ENCODE results near the gene MXD3.
"Not testable (repeated sequence)": the region's sequence is repeated elsewhere in the genome, so short reads cannot be mapped to it uniquely, and the experiment has no call there.

Gene MXD3, protein sequence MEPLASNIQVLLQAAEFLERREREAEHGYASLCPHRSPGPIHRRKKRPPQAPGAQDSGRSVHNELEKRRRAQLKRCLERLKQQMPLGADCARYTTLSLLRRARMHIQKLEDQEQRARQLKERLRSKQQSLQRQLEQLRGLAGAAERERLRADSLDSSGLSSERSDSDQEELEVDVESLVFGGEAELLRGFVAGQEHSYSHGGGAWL

GRCh38 chr5:177311723-177312648 is at the start of gene MXD3:
MXD3 (minus strand) TSS chr5:177311898; CDS start chr5:177311830, 68 bp downstream.
- peak; percentile 97 for DNase-seq

DNA sequence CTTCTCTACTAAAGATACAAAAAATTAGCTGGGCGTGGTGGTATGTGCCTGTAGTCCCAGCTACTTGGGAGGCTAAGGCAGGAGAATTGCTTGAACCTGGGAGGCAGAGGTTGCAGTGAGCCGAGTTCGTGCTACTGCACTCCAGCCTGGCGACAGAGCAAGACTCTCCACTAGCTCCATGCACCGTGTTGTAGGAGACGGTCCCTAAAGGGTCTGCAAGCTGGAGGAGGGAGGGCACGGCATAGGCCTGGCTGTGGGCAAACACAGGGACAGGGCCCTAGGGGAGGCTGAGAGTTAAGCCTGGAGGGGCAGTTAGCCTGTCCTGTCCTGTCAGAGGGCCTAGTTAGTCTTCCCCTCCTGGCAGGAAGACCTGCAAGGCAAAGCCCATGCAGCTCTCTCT is 49.0 kb upstream of the MXD3 start:
- DNase-seq, result not testable (repeated sequence)

- DNase-seq, result no peak
Observed at GRCh38 chr5:177359860-177360259, 48.2 kb upstream of the MXD3 start.

- no peak for DNase-seq
Observed at GRCh38 chr5:177359451-177359851, 47.8 kb upstream of the MXD3 start.

- no peak for DNase-seq
Observed at GRCh38 chr5:177358370-177358819, 46.7 kb upstream of the MXD3 start.

DNA sequence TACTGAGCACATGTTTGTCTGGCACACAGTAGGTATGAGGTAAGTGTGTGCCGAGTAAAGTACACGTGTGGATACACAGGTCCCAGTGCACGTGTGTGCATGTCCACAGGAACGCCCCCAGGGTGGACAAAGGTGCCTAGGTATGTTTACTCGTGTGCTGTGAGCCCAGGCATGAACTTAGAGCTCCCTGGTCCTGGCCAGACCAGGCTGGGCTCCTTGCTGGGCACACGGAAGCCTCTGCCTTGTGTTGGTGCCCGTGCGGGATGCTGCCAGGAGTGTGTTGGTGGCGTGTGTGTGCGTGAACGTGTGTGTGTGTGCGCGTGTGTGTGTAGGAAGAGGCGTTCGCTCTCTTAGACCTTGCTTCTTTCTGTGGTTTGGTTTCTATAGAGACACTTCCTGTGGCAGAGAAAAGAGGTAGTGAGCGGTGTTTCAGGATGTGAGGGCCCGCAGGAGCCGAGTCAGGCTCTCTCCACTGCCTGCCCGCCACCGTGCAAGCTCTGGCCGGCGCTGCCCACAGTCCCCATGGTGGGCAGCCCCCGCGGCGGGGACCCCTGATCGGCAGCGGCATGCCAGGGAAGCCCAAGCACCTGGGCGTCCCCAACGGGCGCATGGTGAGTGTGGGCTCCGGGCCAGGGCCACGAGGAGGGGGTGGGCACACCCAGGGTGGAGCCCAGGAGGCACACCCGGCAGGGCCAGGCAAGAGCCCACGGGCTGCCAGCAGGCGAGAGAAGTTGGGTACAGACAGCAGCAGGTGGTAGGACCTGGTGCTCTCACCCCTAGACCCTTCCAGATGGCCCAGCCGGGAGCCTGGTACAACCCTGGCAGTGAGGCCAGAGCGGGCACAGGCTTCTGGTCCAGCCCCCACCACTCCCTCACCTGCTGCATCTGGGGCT is 46.0 kb upstream of the MXD3 start, which contains the start of gene RGS14:
RGS14 (plus strand) TSS at position 466 of the 893 bp plus-strand sequence; CDS start at position 567, 101 bp downstream.
- DNase-seq, result peak; percentile 64

DNA sequence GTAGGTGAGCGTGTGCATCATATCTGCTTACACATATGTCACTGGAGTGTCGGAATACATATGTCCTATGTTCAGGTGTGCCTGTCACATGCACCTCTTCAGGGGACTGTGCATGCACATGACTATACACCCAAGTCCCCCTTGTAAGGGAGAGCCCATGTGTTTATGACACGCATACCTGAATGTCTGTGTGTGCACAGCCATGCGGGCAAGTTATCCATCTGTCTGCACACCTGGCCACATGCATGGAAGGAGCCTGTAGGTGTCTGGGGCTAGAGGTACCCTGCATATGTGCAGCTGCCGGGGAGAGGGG is 45.4 kb upstream of the MXD3 start:
- DNase-seq, result no peak

DNA sequence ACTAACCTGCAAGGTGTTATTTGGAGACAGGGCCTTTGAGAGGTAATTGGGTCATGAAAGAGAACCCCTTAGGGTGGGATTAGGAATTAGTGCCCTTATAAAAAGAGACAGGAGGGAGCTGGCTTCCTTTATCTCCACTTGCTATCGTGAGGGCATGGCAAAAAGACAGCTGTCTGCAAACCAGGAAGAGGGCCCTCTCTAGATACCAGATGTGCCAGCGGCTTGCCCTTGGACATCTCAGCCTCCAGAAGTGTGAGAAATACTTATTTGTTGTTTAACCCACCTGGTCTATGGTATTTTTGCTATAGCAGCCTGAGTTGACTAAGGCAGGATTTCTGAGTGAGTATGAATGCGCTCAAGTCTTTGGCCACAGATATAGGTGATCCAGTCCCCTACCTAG is 45.0 kb upstream of the MXD3 start:
- DNase-seq, result no peak

GRCh38 chr5:177355868-177356168 is 44.1 kb upstream of the MXD3 start:
- DNase-seq, result no peak

DNA sequence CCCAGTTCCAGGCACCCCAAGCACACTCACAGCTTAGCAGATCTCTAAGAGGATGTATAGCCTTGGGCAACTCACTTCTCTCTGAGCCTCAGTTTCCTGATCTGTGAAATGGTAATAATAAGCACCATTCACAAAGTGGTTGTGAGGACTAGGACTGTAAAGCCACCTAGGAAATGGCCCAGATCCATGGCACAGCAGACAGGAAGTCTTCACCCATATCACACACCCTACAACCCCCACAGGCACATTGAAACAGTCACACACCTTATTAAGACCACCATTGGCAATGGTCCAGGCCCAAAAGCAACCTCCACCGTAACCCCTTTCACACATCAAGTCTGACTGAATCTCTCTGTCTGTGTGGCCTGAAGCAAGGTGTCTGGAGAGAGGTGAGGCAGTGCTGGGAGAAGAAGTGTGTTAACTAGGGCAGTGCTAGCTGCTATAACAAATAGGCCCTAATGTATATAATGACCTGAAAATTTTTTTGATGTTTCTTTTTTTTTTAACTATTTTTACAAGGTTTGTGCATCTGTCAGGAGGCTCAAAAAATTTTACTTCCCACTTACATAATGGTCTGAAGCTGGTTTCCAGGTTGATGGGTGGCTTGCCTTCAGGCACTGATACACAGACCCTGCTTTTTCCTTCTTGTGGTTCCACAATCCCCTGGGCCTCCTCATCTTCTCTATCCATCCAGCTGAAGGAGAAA is 43.6 kb upstream of the MXD3 start:
- no peak for DNase-seq

GRCh38 chr5:177354711-177355110 is 43.0 kb upstream of the MXD3 start:
- DNase-seq, result no peak

DNA sequence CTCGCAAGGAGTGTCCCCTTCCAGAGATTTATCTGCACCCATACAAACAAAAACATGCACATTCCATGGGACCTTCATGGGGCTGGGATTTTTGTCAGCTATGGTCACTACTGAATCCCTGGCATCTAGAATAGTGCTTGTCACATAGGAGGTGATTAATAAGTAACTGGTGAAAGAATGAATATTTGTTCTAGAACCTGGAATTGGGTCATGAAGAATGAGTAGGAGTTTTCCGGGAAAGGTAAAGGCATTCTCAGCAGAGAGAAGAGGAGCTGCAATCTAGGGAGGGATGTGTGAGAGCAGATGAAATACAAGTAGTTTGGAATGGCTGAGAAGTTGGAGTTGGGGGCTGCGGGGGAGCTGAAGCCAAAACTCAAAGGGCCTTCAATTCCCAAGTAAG is 42.6 kb upstream of the MXD3 start:
- no peak for DNase-seq

GRCh38 chr5:177353093-177353492 is 41.4 kb upstream of the MXD3 start:
- DNase-seq, result no peak

DNA sequence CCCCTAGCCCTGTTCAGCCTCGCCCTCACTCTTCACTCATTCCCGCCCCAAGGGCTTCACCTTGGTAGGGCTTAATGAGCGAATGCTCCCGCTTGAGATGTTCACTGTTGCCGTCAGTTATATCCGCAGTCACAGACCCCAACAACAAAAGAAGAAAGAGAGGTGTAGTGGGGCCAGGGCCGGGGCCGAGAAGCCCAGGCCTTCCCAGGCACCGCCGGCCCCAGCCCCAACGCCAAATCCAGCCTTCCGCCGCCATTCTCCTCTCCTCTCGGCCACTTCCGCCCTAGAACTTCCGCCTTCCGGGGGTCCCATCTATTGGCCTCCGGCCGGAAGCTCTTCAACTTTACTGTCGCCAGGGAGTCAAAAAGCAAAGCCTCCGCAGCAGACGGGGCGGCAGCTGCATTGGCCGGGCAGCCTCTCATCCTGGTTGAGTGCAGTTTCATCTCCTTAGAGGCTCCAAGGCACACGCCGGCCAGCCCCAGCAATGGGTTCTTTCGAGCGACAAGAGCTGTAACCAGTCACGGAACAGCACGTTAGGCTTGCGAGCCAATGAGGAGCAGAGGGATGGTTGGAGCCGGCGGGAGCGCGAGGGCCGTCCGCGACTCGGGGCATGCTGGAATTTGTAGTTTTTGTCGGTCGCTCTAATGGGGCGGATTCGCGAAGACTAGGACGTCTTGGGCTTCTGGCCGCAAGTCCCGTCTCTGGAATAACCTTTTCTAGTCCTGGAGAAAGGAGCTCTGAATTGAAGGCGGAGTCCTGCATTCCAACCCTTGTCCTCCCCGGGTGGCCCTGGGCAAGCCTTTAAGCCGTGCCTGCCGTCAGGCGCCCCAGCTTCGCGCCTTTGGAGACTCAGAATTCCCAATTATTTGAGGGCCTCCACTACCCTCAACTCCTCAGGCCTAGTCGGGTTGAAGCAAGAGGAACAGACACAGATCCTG is 40.0 kb upstream of the MXD3 start, which contains the start of gene LMAN2:
LMAN2 (minus strand) TSS at position 277 of the 938 bp plus-strand sequence; CDS start at position 256, 21 bp downstream.
- DNase-seq, result peak; percentile 95

DNA sequence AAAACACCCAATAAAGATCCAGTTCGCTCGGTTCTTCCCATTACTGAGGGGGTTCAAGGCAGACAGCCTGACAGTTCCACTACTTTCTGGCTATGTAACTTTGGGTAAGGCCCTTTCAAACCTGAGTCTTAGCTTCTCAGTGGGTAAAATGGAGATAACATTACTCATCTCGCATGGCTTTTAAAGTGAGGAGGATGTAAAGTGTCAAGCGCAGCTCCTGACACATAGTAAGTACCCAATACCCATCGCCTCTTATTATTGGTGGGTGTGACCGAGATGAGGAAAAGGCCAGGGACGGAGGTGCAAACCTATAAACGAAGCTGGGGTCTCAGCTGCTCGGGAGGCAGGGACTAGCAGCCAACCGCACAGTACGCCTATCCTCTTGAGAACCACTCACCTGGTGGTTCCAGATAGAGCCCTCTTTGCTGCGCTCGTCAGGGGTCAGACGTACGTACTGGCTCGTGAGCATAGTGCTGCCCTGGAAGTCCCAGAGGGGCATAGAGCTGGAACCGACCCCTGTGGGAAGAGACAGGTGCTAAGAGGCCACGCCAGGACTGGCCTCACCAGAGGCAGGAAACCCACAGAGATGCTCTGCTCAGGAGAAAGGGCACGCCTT is 39.2 kb upstream of the MXD3 start:
- no peak for DNase-seq

DNA sequence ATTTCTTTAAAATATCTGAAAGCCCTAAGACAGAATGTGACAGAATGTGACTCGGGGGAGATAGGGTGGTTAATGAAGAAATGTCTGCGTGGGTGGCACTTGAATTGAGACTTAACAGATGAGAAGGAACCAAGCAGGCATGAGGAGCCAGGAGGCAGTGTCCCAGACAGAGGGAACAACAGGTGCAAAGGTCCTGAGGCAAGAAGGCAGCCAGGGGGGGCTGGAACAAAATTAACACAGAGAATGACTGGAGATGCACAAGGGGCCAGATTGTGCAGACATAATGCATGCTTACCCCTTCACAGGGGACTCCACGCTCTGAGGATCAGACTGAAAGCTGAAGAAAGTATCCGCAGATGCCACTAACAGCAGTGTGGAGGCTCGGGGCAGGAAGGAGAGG is 38.1 kb upstream of the MXD3 start:
- no peak for DNase-seq

- DNase-seq, result no peak
Observed at GRCh38 chr5:177349362-177349647, 37.6 kb upstream of the MXD3 start.

- DNase-seq, result no peak
Observed at GRCh38 chr5:177347699-177348098, 36.0 kb upstream of the MXD3 start.

DNA sequence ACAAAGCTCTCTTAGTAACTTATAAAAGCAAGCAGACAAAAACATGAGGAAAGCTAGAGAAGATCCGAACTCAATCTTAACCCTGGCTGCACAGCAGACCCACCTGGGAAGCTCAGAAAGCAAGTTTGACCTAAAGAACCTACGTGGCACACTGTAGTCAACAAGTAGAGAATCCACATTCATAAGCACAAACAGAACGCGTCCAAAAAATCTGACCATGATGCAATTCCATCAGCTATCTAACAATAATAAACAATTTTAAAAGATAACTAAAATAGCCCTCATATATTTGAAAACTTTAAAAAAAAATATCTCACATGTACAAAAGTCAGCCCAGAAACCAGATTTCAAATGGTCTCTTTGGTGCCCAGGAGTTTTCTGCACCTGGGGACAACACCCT is 35.1 kb upstream of the MXD3 start:
- no peak for DNase-seq

- DNase-seq, result no peak
Observed at GRCh38 chr5:177344891-177345290, 33.2 kb upstream of the MXD3 start.

- DNase-seq, result no peak
Observed at GRCh38 chr5:177343777-177344176, 32.1 kb upstream of the MXD3 start.
